HCT116 (cell line): Measurements from ENCODE around the gene UGGT2. TPM values are rescaled to one million over a fixed set of nuclear protein-coding genes. Genes with fewer than 3 reads are reported as not detected.

Source experiments
- ATAC-seq: fragments of 200-7000 bp; cut with Tn5 transposase; 2 replicates; pipeline ENCODE4 v1.9.1; 2020; ENCODE audit warnings: mild to moderate bottlenecking, moderate library complexity
- BruUV-seq: library from RNA; stranded (reverse); fragments of 400-500 nt; replicated peaks from 2 replicates; lab custom pipeline; 2021; lab: Mats Ljungman, UMichigan
- CTCF ChIA-PET: fragments of 300-600 bp; sonication (Branson Sonifier 250); formaldehyde crosslinking; loops from one replicate; lab custom pipeline; 2021; ENCODE audit warnings: antibody characterized with exemption; lab: Charles Lee
- POLR2A ChIA-PET: fragments of 300-600, 350-600 bp; sonication (Branson Sonifier 250); formaldehyde crosslinking; loops from one replicate; lab custom pipeline; 2021; ENCODE audit warnings: antibody characterized with exemption; lab: Charles Lee
- RAD21 ChIA-PET, 2 experiments: fragments of 300-600 bp; sonication (Branson Sonifier 250); formaldehyde crosslinking; loops; one replicate each; lab custom pipeline; 2023; ENCODE audit warnings: low total read pairs in 2 of 2; ENCODE audit not compliant: uncharacterized antibody in 2 of 2, unreplicated experiment in 2 of 2, low non-redundant PET in 1 of 2; lab: Charles Lee
- DNase-seq: peaks from one replicate; pipeline ENCODE4 v3.0.0-alpha.2; 2010; ENCODE audit warnings: low read depth, low spot score
- H2AFZ ChIP-seq: fragments of 200-600 bp; shearing (Covaris generic), sonication (generic); 2 replicates; pipeline ENCODE4 v1.6.1; 2017; ENCODE audit warnings: low read depth, mixed run types, mixed read lengths, antibody characterized with exemption, low read length; ENCODE audit not compliant: poor library complexity, severe bottlenecking
- H3K27ac ChIP-seq: 2 replicates; pipeline ENCODE4 v1.5.1; 2012; ENCODE audit warnings: low read depth, low read length
- H3K27me3 ChIP-seq: fragments of 200-600 bp; sonication (generic); 2 replicates; pipeline ENCODE4 v1.6.1; 2016; ENCODE audit warnings: mixed run types, low read length, mixed read lengths; ENCODE audit not compliant: insufficient read depth
- H3K36me3 ChIP-seq, 2 experiments: fragments of 200-500 bp in 1 of 2; fragments of 200-600 bp in 1 of 2; sonication (Bioruptor generic) in 1 of 2; sonication (generic) in 1 of 2; 2 replicates each; pipeline versions ENCODE4 v1.5.1 to v1.6.1; 2014 to 2016; ENCODE audit warnings: low read length in 2 of 2, inconsistent platforms in 1 of 2, mixed read lengths in 1 of 2, mixed run types in 1 of 2; ENCODE audit not compliant: insufficient read depth in 2 of 2, control insufficient read depth in 1 of 2
- H3K4me1 ChIP-seq, 2 experiments: fragments of 200-600 bp in 1 of 2; sonication (generic) in 1 of 2; 2 replicates each; pipeline versions ENCODE4 v1.5.1 to v1.6.1; 2012 to 2017; ENCODE audit warnings: low read length in 2 of 2, inconsistent platforms in 1 of 2, mild to moderate bottlenecking in 1 of 2, mixed read lengths in 1 of 2, mixed run types in 1 of 2, moderate library complexity in 1 of 2; ENCODE audit not compliant: insufficient read depth in 2 of 2, control insufficient read depth in 1 of 2
- H3K4me2 ChIP-seq: fragments of 200-600 bp; sonication (generic); 2 replicates; pipeline ENCODE4 v1.6.1; 2017; ENCODE audit warnings: mixed run types, low read length, mixed read lengths
- H3K4me3 ChIP-seq, 2 experiments: fragments of 200-600 bp in 1 of 2; sonication (generic) in 1 of 2; replicated peaks in 1 of 2; 2 replicates each; pipeline ENCODE4 v1.5.1; 2011 to 2016; ENCODE audit warnings: low read length in 2 of 2, control low read depth in 1 of 2, low read depth in 1 of 2, mild to moderate bottlenecking in 1 of 2, mixed read lengths in 1 of 2, mixed run types in 1 of 2
- H3K79me2 ChIP-seq: fragments of 200-600 bp; sonication (generic); 2 replicates; pipeline ENCODE4 v1.6.1; 2017; ENCODE audit warnings: mild to moderate bottlenecking, mixed run types, low read length, moderate library complexity, mixed read lengths; ENCODE audit not compliant: insufficient read depth
- H3K9ac ChIP-seq: fragments of 200-600 bp; sonication (generic); 2 replicates; pipeline ENCODE4 v1.6.1; 2016; ENCODE audit warnings: low read length, mixed read lengths
- H3K9me2 ChIP-seq: fragments of 200-600 bp; sonication (generic), shearing (Covaris generic); 2 replicates; pipeline ENCODE4 v1.6.1; 2017; ENCODE audit warnings: mixed run types, mild to moderate bottlenecking, moderate library complexity; ENCODE audit not compliant: insufficient read depth
- H3K9me3 ChIP-seq, 2 experiments: fragments of 200-500 bp in 1 of 2; fragments of 200-600 bp in 1 of 2; sonication (Bioruptor generic) in 1 of 2; sonication (generic) in 1 of 2; 2 replicates each; pipeline ENCODE4 v1.6.1; 2014 to 2017; ENCODE audit warnings: low read length in 2 of 2, mixed read lengths in 2 of 2, inconsistent platforms in 1 of 2, low read depth in 1 of 2, mild to moderate bottlenecking in 1 of 2, mixed run types in 1 of 2, moderate library complexity in 1 of 2; ENCODE audit not compliant: control insufficient read depth in 1 of 2, insufficient read depth in 1 of 2
- H4K20me1 ChIP-seq: fragments of 200-600 bp; sonication (generic), shearing (Covaris generic); 2 replicates; pipeline ENCODE4 v1.6.1; 2017; ENCODE audit warnings: mixed run types, mild to moderate bottlenecking, moderate library complexity; ENCODE audit not compliant: insufficient read depth
- ATF3 ChIP-seq: IDR thresholded peaks from 2 replicates; pipeline ENCODE4 v1.6.1; 2012
- CBX3 ChIP-seq: IDR thresholded peaks from 2 replicates; pipeline ENCODE4 v1.6.1; 2012; ENCODE audit warnings: low read depth
- EGR1 ChIP-seq: IDR thresholded peaks from 2 replicates; pipeline ENCODE4 v1.6.1; 2012; ENCODE audit warnings: low read depth
- EZH2 ChIP-seq: fragments of 200-600 bp; sonication (generic); IDR thresholded peaks from 2 replicates; pipeline ENCODE4 v1.6.1; 2017; ENCODE audit warnings: antibody characterized with exemption, mixed run types
- JUND ChIP-seq: IDR thresholded peaks from 2 replicates; pipeline ENCODE4 v1.6.1; 2012
- POLR2AphosphoS5 ChIP-seq: IDR thresholded peaks from 2 replicates; pipeline ENCODE4 v1.6.1; 2011; ENCODE audit warnings: mild to moderate bottlenecking, low read depth, low read length, moderate library complexity
- REST ChIP-seq: IDR thresholded peaks from 2 replicates; pipeline ENCODE4 v1.6.1; 2012; ENCODE audit warnings: low read depth
- SIN3A ChIP-seq: IDR thresholded peaks from 2 replicates; pipeline ENCODE4 v1.6.1; 2012; ENCODE audit warnings: low read depth
- SP1 ChIP-seq: IDR thresholded peaks from 2 replicates; pipeline ENCODE4 v1.6.1; 2012; ENCODE audit warnings: low read depth
- ZFX ChIP-seq: fragments of 450-650 bp; IDR thresholded peaks from 2 replicates; pipeline ENCODE4 v1.6.1; 2017
- intact Hi-C: fragments of 100-400 bp; cut with micrococcal nuclease; formaldehyde crosslinking; loops from 2 replicates; pipeline ENCODE4 v1.10.0; 2022
- total RNA-seq: library from RNA; stranded (reverse); gene quantifications from one replicate; pipeline ENCODE4 v1.2.1, GENCODE V29; 2021; ENCODE audit not compliant: unreplicated experiment

Gene UGGT2
- total RNA-seq, 1 experiment from 2014 or later = 27.1 TPM

GRCh38 chr13:96002322-96003131, 50.7 kb downstream of the UGGT2 start (continued):
- TF ChIP-seq ATF3 (no peak), CBX3 (no peak), JUND (no peak), REST (no peak), SP1 (no peak), EGR1 (no peak)

GRCh38 chr13:96000069-96000468, 53.1 kb downstream of the UGGT2 start:
- H3K27me3 ChIP-seq = no peaks in the 10 kb centered on the region
- DNase-seq = no peak
- H3K9me3 ChIP-seq = no peaks in the 10 kb centered on the region
- no peak overlapping the region for H3K27ac ChIP-seq
- no peak overlapping the region for H3K4me2 ChIP-seq
- RAD21 ChIA-PET = no interaction called here
- POLR2A ChIA-PET = no interaction called here
- H3K79me2 ChIP-seq = no peaks in the 10 kb centered on the region
- H3K36me3 ChIP-seq = no peaks in the 10 kb centered on the region
- no peak for ATAC-seq
- no peaks in the 10 kb centered on the region for H4K20me1 ChIP-seq
- H3K4me3 ChIP-seq = no peak overlapping the region
- no peaks in the 10 kb centered on the region for H3K4me1 ChIP-seq
- intact Hi-C loops = no loop called here
- no TSS peak for BruUV-seq
- H3K9me2 ChIP-seq = no peaks in the 10 kb centered on the region
- CTCF ChIA-PET = no interaction called here
- TF ChIP-seq EZH2 (no peak), POLR2AphosphoS5 (no peak), CBX3 (no peak), ZFX (no peak), REST (no peak), SIN3A (no peak)
- H3K9ac ChIP-seq = no peak overlapping the region
- no peak overlapping the region for H2AFZ ChIP-seq
